ENCODE data around the gene CHID1. TPM values are rescaled to one million over a fixed set of nuclear protein-coding genes. Genes with fewer than 3 reads are reported as not detected.

The CHID1 gene
- polyA plus RNA-seq, 1 experiment, result 95.5 TPM

DNA sequence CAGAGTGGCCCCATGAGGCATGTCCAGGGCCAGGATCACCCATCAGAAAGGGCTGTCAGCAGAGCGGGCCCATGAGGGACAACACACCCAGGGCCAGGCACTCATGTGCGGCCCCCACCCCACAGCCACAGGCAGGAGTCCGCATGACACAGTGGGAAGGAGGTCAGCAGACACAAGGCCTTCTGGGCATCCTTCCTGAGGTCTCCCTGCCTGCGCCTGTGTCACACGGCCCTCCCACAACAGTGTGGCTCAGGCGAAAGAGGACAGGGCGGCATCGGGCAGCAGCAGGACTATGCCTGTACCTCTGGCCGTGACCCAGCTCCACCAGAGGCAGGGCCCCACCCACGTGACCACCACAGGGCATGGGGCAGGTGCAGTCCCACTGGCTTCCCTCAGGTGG lies 27.1 kb downstream of the CHID1 start:
- Histone ChIP-seq H3K9me3 (ENCODE audit: control insufficient read depth, insufficient read depth, low read length) (no peaks in the 10 kb centered on the region), H3K27ac (ENCODE audit: low read depth, low read length) (no peak overlapping the region), H3K27me3 (ENCODE audit: control insufficient read depth, insufficient read depth, low read length) (no peaks in the 10 kb centered on the region), H3K4me3 (ENCODE audit: low read depth, low read length) (no peak overlapping the region)
- TF ChIP-seq CTCF (IDR thresholded peaks at IDR 0.05; ENCODE audit: low read depth, low read length), result no peak
- POLR2A ChIA-PET, result no interaction called here
- DNase-seq (ENCODE audit: low read depth, low spot score), result no peak
- CTCF ChIA-PET, result no interaction called here

DNA sequence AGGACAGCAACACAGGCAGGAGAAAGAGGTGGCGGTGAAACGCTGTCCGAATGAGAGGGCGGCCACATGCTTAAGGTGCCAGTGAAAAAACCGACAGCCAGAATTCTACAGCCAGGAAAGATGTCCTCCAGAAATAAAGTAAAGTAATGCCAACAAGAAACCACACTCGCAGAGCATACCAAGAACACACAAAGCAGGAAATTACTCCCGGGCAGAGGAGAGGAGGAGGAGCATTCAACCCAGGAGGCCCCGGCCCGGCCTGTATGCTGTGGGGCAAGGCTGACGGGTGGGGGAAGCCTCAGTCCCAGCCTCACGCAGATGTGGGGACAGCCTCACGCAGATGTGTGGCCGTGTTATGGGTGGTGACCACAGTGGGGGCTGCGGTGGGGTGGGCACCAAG lies 28.0 kb downstream of the CHID1 start:
- POLR2A ChIA-PET, result no interaction called here

DNA sequence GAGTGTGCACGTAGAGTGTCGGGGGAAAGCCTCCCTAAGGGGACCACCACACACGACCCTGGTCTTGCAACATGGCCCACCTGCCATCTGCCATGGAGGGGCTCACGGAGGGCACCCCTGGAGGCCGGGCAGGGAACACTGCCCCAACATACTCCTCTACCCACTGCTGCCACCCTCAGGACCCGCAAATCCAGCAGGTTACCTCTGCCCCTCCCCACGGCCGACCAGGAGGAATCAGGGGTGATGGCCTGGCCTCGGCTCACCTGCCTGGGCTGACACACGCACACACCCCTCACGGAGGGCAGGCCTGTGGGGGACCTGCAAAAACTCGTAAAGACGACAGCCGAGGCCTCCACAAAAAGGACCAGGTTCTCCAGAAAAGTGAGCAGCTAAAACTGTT lies 30.2 kb downstream of the CHID1 start:
- POLR2A ChIA-PET, result no interaction called here
- TF ChIP-seq CTCF (IDR thresholded peaks at IDR 0.05; ENCODE audit: low read depth, low read length), result no peak
- no peak overlapping the region for H3K4me3 ChIP-seq (ENCODE audit: low read depth, low read length)
- DNase-seq (ENCODE audit: low read depth, low spot score), result no peak
- H3K27ac ChIP-seq (ENCODE audit: low read depth, low read length), result no peak overlapping the region
- CTCF ChIA-PET, result no interaction called here
- H3K27me3 ChIP-seq (ENCODE audit: control insufficient read depth, insufficient read depth, low read length), result no peaks in the 10 kb centered on the region
- no peaks in the 10 kb centered on the region; the same call in 1 of the 2 replicates for H3K9me3 ChIP-seq (ENCODE audit: control insufficient read depth, insufficient read depth, low read length)

More for the DNA sequence above, 28.0 kb downstream of the CHID1 start:
- Histone ChIP-seq H3K27ac (ENCODE audit: low read depth, low read length) (no peak overlapping the region), H3K9me3 (ENCODE audit: control insufficient read depth, insufficient read depth, low read length) (no peaks in the 10 kb centered on the region; the same call in 1 of the 2 replicates), H3K27me3 (ENCODE audit: control insufficient read depth, insufficient read depth, low read length) (no peaks in the 10 kb centered on the region), H3K4me3 (ENCODE audit: low read depth, low read length) (no peak overlapping the region)
- CTCF ChIA-PET, result no interaction called here
- DNase-seq (ENCODE audit: low read depth, low spot score), result no peak
- no peak for TF ChIP-seq CTCF (IDR thresholded peaks at IDR 0.05; ENCODE audit: low read depth, low read length)

- ChIA-PET CTCF (no interaction called here), POLR2A (no interaction called here)
These were observed 33.0 kb downstream of the CHID1 start for GRCh38 chr11:877565-877964.

GRCh38 chr11:876545-876944 lies 34.1 kb downstream of the CHID1 start:
- no peak overlapping the region for H3K4me3 ChIP-seq (ENCODE audit: low read depth, low read length)
- TF ChIP-seq CTCF (IDR thresholded peaks at IDR 0.05; ENCODE audit: low read depth, low read length), result no peak
- no peaks in the 10 kb centered on the region; the same call in 1 of the 2 replicates for H3K9me3 ChIP-seq (ENCODE audit: control insufficient read depth, insufficient read depth, low read length)
- ChIA-PET POLR2A (no interaction called here), CTCF (no interaction called here)
- no peaks in the 10 kb centered on the region for H3K27me3 ChIP-seq (ENCODE audit: control insufficient read depth, insufficient read depth, low read length)
- no peak overlapping the region for H3K27ac ChIP-seq (ENCODE audit: low read depth, low read length)
- DNase-seq (ENCODE audit: low read depth, low spot score), result no peak

More at GRCh38 chr11:877565-877964, 33.0 kb downstream of the CHID1 start:
- no peaks in the 10 kb centered on the region; the same call in 1 of the 2 replicates for H3K9me3 ChIP-seq (ENCODE audit: control insufficient read depth, insufficient read depth, low read length)
- H3K27me3 ChIP-seq (ENCODE audit: control insufficient read depth, insufficient read depth, low read length), result no peaks in the 10 kb centered on the region
- H3K4me3 ChIP-seq (ENCODE audit: low read depth, low read length), result no peak overlapping the region
- no peak overlapping the region for H3K27ac ChIP-seq (ENCODE audit: low read depth, low read length)
- TF ChIP-seq CTCF (IDR thresholded peaks at IDR 0.05; ENCODE audit: low read depth, low read length), result no peak
- DNase-seq (ENCODE audit: low read depth, low spot score), result no peak
